ENCODE measurements around the gene PPP1R13B. TPM values are rescaled to one million over a fixed set of nuclear protein-coding genes. Genes with fewer than 3 reads are reported as not detected.

Gene PPP1R13B
- total RNA-seq, 1 donor from 2014 or later = 10.1 TPM

GRCh38 chr14:103820908-103821307 lies 26.5 kb downstream of the PPP1R13B start:
- no peak for DNase-seq (ENCODE audit: low spot score)
- Mint-ChIP-seq H3K4me1 (ENCODE audit: low read depth) (peaks cover 19% of the 10 kb centered on the region), H3K36me3 (ENCODE audit: low read depth) (no peaks in the 10 kb centered on the region), H3K9me3 (ENCODE audit: low read depth) (no peaks in the 10 kb centered on the region), H3K4me3 (ENCODE audit: unreplicated experiment) (no peak overlapping the region), H3K27ac (ENCODE audit: unreplicated experiment) (no peak overlapping the region), H3K27me3 (ENCODE audit: low read depth) (no peaks in the 10 kb centered on the region)
- TF ChIP-seq CTCF (IDR thresholded peaks at IDR 0.05) = no peak

GRCh38 chr14:103820382-103820781 lies 27.0 kb downstream of the PPP1R13B start:
- no peak for TF ChIP-seq CTCF (IDR thresholded peaks at IDR 0.05)
- H3K4me3 Mint-ChIP-seq (ENCODE audit: unreplicated experiment) = peak overlapping the region; percentile 0
- no peaks in the 10 kb centered on the region for H3K9me3 Mint-ChIP-seq (ENCODE audit: low read depth)
- H3K27me3 Mint-ChIP-seq (ENCODE audit: low read depth) = no peaks in the 10 kb centered on the region
- no peaks in the 10 kb centered on the region for H3K36me3 Mint-ChIP-seq (ENCODE audit: low read depth)
- peaks cover 18% of the 10 kb centered on the region for H3K4me1 Mint-ChIP-seq (ENCODE audit: low read depth)
- DNase-seq (ENCODE audit: low spot score) = no peak
- no peak overlapping the region for H3K27ac Mint-ChIP-seq (ENCODE audit: unreplicated experiment)

- H3K27ac Mint-ChIP-seq (ENCODE audit: unreplicated experiment) = no peak overlapping the region
- peaks cover 2% of the 10 kb centered on the region for H3K9me3 Mint-ChIP-seq (ENCODE audit: low read depth)
Observed at GRCh38 chr14:103819503-103820307, 27.7 kb downstream of the PPP1R13B start.

GRCh38 chr14:103818870-103819269 lies 28.5 kb downstream of the PPP1R13B start:
- Mint-ChIP-seq H3K4me3 (ENCODE audit: unreplicated experiment) (no peak overlapping the region), H3K27ac (ENCODE audit: unreplicated experiment) (no peak overlapping the region), H3K27me3 (ENCODE audit: low read depth) (no peaks in the 10 kb centered on the region), H3K9me3 (ENCODE audit: low read depth) (peaks cover 2% of the 10 kb centered on the region), H3K36me3 (ENCODE audit: low read depth) (no peaks in the 10 kb centered on the region), H3K4me1 (ENCODE audit: low read depth) (peaks cover 13% of the 10 kb centered on the region)
- TF ChIP-seq CTCF (IDR thresholded peaks at IDR 0.05) = no peak
- DNase-seq (ENCODE audit: low spot score) = no peak

More at GRCh38 chr14:103819503-103820307, 27.7 kb downstream of the PPP1R13B start:
- H3K27me3 Mint-ChIP-seq (ENCODE audit: low read depth) = no peaks in the 10 kb centered on the region
- no peak for DNase-seq (ENCODE audit: low spot score)
- TF ChIP-seq CTCF (IDR thresholded peaks at IDR 0.05) = no peak
- H3K36me3 Mint-ChIP-seq (ENCODE audit: low read depth) = no peaks in the 10 kb centered on the region
- peak overlapping the region; percentile 0 for H3K4me3 Mint-ChIP-seq (ENCODE audit: unreplicated experiment)
- peaks cover 13% of the 10 kb centered on the region for H3K4me1 Mint-ChIP-seq (ENCODE audit: low read depth)

GRCh38 chr14:103818422-103818821 lies 29.0 kb downstream of the PPP1R13B start:
- TF ChIP-seq CTCF (IDR thresholded peaks at IDR 0.05) = no peak
- H3K27ac Mint-ChIP-seq (ENCODE audit: unreplicated experiment) = no peak overlapping the region
- peaks cover 2% of the 10 kb centered on the region for H3K9me3 Mint-ChIP-seq (ENCODE audit: low read depth)

More at GRCh38 chr14:103818422-103818821, 29.0 kb downstream of the PPP1R13B start:
- H3K4me1 Mint-ChIP-seq (ENCODE audit: low read depth) = peaks cover 13% of the 10 kb centered on the region
- H3K4me3 Mint-ChIP-seq (ENCODE audit: unreplicated experiment) = no peak overlapping the region
- no peaks in the 10 kb centered on the region for H3K27me3 Mint-ChIP-seq (ENCODE audit: low read depth)
- no peaks in the 10 kb centered on the region for H3K36me3 Mint-ChIP-seq (ENCODE audit: low read depth)
- DNase-seq (ENCODE audit: low spot score) = no peak
